GM10847 (cell line): ENCODE measurements around the gene PANK4.

Experiments
- POLR2A ChIP-seq: IDR thresholded peaks from 2 replicates; pipeline ENCODE4 v1.6.1; 2011; ENCODE audit not compliant: insufficient read length; ENCODE audit errors: extremely low read depth

PANK4 gene

GRCh38 chr1:2460996-2461751 is 65.2 kb downstream of the PANK4 start:
- no peak for TF ChIP-seq POLR2A

GRCh38 chr1:2460203-2460602 is 66.2 kb downstream of the PANK4 start:
- TF ChIP-seq POLR2A, result no peak

GRCh38 chr1:2459757-2460156 is 66.6 kb downstream of the PANK4 start:
- TF ChIP-seq POLR2A, result no peak

DNA sequence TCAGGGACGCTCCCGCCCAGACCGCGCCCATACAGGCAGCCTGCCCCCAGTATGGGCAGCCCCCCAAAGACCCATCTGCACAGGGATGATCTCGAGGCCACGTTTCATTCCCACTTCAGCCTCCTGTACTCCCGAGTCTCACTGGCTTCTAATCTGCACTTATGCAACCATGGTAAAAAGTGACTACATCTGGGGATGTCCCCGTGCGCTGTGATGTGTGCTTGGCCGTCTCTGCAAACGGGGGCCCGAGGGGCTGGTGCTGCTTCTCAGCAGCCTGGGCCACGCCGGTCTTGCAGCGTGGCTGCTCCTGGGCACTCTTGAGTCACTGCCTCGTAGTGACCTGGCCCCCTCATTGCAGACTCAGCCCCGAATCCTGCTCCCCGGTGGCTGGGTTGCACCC is 67.7 kb downstream of the PANK4 start:
- TF ChIP-seq POLR2A, result no peak
